Stimulated activated CD4-positive, alpha-beta T cell treated with anti-CD3 and anti-CD28 coated beads, Interleukin-1b, Interleukin-23, amount 100 ng/mL, for 1 hour (primary cell): ENCODE measurements around the gene KIAA1958.

Source experiments
- DNase-seq, 2 donors: peaks; one replicate each; pipeline ENCODE4 v3.0.0-alpha.2; 2020; ENCODE audit warnings: low read depth in 2 of 2

Gene KIAA1958

GRCh38 chr9:112605518-112605917 lies 118.9 kb downstream of the KIAA1958 start:
- DNase-seq = no peak

DNA sequence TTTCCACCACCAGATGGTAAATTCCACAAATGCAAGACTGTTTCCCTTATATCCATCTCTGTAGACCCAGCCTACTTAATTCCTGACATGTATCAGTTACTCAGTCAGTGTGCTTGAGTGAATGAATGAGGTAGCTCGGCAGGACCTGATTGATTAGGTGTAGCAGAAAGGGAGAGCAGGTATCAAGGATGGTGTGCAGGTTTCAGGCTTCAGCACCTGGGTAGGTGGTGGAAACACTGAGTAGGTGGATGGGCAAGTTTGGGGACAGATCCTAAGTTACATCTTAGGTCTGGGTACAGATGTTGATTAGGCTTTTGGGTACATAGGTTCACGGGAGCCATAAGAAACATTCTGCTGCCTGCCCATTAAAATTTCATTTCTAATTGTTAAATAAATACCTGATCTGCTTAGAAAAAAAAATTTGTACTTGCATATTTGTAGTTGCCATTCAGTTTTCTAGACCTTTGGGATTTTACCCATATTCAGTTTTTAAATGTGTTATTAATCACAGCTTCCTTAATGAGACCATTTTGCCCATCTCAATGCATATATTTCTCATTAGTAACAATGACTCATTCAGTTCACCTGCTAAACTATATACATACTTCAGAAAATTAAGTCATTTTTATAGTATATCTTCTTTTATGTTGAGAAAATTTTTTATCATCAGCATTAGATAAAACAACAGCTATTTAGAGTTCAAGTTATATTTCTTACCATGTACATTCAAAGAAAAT lies 119.5 kb downstream of the KIAA1958 start:
- no peak for DNase-seq

- no peak for DNase-seq
These were observed 122.2 kb downstream of the KIAA1958 start for GRCh38 chr9:112608851-112609250.

DNA sequence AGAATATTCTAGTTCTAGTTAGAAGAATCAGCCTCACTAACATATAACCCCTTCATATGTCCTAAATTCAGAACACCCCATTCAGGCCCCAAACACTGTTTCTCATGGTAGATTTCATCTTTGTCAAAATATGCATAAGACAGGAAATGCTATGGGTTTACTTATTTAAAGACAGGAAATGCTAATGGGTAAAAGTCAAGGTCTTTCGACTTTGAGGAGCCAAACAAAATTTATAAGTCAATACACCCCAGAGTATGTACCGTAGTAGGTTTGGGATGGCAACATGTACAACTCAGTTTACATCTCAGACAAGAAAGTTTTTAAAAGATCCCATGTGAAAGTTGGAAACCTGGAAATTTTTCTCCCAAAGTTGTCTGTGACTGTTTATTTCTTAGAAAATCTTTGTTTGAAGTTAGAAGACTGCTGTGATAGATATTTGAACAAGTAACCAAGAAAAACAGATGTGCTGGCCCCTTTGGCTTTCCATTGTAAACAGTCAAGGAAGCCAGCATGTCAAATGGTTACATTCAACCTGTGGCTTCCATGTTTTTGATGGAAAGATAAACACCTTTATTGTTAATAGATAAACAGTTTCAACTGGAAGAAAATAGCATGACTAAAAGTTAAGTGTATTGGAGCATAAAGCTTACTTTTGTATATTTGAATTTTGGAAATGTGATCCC lies 129.1 kb downstream of the KIAA1958 start:
- DNase-seq = no peak

- no peak for DNase-seq
These were observed 130.7 kb downstream of the KIAA1958 start for GRCh38 chr9:112617371-112617770.

DNA sequence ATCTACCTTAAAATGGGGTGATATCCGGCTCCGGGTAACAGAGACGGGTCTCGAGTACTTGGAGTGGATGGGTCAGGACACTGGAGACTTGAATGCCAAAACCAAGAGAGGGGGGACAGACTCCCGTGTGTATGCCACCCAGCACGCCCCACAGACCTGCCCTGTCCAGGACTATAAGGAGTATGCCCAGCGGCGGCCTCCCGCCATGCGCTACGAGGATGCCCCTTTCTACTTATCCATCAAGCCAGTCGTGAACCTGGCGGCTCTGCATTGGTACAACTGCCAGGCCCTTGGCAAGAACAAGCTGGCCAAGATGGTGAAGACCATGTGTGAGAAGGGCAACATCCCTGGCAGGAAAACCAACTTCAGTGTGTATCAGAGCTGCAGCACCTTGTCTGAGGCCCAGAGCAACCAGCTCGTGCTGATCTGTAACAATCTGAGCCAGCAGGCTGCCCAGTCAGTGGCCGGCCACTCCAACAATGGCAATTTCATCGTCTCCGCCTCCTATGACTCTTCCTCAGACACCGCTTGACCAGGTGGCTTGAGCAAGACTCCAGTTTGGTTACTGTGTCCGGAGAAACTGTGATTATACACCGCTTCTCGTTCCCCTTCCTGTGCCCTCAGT lies 131.9 kb downstream of the KIAA1958 start:
- DNase-seq = no peak

GRCh38 chr9:112620388-112620787 lies 133.8 kb downstream of the KIAA1958 start:
- no peak for DNase-seq

DNA sequence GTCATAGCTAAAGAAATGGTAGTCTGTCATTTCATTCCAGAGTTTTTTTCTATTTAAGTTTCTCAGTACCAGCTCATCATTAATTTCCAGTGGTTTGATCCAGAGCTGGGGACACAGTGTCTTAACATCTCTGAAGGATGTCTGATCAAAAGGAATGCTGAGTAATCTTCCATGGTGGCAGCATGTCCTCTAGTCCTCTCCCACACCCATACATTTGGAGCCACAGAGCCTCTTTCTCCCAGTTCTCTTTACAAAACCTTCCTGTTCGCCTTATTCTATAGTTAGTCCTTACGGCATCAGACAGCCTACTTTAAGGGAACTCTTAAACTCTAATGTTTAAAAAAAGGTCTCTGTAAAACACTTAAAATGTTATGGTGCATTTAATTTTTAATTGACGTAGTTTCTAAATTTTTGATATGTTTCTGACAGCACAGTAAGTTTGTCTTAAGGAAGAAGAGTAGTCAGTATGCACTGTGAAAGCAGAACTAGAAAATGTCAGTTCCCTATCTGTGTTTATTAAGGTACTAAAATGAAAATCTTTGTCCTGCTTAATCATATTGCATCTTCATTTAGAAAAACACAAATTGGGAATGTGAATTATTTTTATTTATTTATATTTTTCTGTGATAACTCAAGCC lies 134.5 kb downstream of the KIAA1958 start:
- DNase-seq = no peak

GRCh38 chr9:112623198-112623597 lies 136.6 kb downstream of the KIAA1958 start:
- DNase-seq = no peak

DNA sequence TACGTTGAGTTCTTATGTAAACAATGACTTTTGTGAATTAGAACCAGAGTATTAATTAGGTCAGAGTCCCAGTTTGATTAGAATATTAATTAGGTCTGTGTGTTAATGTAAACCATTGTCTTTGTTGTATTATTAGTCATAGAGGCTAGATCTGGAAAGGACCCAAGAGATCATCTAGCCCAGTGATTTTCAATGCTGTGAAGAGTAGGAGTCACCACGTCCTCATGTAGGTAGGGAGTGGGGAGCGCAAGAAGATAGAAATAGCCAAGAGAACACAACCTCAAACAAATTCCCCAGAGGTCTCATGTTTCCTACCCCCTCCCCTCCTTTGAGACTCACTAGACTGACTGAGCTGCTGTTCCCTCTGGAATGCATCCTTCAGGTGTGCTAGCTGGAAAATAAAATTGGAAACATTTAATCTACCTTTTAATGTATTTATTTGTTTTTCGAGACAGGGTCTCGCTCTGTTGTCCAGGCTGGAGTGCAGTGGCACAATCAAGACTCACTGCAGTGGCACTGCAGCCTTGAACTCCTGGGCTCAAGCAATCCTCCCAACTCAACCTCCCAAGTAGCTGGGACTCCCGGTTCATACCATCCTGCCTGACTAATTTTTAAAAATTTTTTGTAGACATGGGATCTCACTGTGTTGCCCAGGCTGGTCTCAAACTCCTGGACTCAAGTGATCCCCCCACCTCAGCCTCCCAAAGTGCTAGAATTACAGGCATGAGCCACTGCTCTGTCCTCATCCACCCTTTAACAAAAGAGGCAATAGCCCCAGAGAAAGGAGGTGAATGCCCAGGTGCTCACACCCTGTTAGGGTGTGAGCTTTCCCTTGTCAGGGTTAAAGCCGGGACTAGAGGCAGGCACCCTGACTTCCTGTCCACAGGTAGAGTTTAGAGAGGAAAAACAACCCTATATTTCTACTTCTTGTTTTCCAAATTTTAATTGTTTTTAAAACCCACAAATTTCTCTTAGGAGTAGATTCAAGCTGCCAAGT lies 138.4 kb downstream of the KIAA1958 start:
- no peak for DNase-seq

- no peak for DNase-seq
These were observed 143.3 kb downstream of the KIAA1958 start for GRCh38 chr9:112629671-112630485.

GRCh38 chr9:112631313-112632070 lies 144.9 kb downstream of the KIAA1958 start:
- no peak for DNase-seq

DNA sequence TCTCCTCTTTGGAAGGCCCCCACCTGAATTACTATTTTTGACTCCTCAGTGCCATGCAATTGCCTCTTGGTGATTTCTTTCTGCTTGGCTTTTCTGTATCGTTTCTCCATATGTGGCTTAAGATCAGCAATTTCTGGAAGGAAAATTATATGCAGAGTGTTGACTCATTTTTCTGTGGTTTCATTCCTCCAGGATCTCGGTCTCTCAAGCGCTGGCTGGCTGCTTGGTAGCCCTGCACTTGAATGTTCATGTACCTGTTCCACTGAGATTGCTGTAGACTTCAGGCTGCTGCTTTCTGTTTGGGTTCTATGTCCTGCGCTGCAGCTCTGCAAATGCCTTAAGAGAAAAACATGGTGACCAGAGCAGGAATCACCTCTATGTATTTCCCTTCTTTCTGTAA lies 153.7 kb downstream of the KIAA1958 start:
- no peak for DNase-seq

- no peak for DNase-seq
These were observed 155.5 kb downstream of the KIAA1958 start for GRCh38 chr9:112642126-112642525.

GRCh38 chr9:112647596-112647995 lies 161.0 kb downstream of the KIAA1958 start:
- no peak for DNase-seq

DNA sequence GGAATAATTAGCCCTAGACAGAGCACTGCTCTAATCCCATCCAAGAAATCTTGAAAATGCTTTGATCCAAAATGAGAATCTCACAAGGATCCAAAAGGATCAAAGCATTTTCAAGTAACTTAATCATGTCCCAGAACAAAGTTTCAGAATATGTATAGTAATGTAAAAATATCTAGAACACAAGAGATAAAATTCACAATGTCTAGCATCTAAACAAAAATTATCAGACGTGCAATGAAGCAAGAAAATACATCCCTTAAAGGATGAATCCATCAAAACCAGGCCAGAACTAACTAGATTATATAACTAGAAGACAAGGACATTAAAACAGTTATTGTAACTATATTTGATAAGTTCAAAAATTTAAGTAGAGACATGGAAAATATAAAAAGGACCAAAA lies 162.0 kb downstream of the KIAA1958 start:
- no peak for DNase-seq

DNA sequence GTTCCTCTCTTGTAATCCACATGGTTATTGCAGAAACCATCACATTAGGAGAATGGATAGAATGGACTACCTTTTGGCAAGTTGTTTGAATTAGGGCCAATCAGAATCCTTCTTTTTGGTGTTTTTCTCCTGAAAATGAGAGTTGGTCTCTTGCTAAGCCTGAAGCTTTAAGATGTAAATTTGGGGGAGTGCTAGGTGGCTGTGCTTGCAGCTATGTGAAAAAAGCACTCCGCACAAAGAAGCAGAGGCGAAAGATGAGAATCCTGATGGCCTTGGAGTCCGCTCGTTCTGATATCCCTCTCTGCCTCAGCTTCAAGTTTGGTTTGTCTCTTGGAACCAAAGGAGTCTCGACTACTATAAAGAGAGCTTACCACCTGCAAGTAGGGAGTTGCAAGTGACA lies 167.7 kb downstream of the KIAA1958 start:
- DNase-seq = no peak

DNA sequence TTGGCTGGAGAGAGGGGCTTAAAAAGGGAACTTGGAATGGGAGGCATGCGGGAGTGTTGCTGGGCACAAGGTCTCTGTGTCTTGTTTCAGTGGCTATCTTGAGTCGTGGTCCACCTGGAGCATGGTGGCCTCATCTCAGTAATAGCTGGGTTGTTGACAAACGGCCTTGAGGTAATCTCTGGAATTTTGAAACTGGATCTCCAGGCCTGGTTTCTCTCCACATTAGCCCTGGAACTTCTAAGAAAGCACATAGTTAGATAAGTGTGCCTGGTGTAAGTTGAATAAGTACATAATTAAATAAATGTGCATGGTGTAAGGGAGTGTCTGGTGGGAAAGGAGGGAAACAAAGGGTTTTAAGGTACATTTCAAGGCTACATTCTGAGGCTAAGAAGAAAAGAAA lies 169.0 kb downstream of the KIAA1958 start:
- no peak for DNase-seq

DNA sequence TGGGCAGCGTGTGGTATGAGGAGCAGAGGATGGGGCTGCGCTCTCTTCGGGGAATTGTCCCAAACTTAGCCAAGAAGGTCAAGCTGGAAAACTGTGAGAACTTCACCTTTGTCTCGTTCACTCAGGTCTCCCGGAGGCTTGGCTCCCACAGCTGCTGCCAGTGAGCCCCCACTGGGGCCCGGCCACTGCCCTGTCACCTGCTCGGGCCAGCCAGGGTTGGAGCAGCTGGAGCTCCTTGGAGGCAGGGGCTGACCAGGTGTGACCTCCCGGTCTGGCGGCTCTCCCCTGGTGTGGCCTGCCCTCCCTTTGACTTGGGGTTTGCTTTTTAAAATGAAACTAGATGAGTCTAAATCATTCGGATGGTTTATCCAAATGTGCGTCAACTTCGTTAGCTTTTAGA lies 173.3 kb downstream of the KIAA1958 start:
- no peak for DNase-seq

DNA sequence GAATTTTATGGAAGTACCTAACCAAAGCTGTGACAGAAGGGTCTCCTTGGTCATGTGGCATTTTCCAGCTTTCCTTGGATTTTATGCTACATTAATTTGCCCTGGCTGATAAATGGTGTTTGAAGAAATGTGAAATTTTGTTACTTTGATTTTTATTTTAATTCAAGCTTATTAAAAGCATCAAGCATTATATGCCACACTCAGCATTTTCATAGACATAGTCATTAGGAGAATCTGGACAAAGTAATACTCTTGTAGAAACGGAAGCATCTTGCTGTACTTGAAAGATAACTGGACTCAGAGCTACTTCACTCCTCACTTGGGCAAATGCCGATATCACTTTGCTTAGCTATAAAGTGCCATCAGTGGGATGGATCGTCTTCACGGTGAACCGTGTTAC lies 177.1 kb downstream of the KIAA1958 start:
- no peak for DNase-seq
